OCI-LY7 (cell line): ENCODE measurements around the gene GOLGA6L9.
"Not testable (repeated sequence)": the region's sequence is repeated elsewhere in the genome, so short reads cannot be mapped to it uniquely, and the experiment has no call there.

Experiments
- EZH2phosphoT487 ChIP-seq: fragments of 200-600 bp; sonication (generic); IDR thresholded peaks from 2 replicates; pipeline ENCODE4 v1.6.1; 2018; ENCODE audit warnings: low read depth, borderline replicate concordance, mild to moderate bottlenecking, mixed run types, antibody characterized with exemption, low read length, moderate library complexity, mixed read lengths
- TF ChIP-seq, protein P1 (sequence below): fragments of 200-600 bp; sonication (generic); conservative IDR thresholded peaks from 2 replicates; pipeline ENCODE4 v1.5.1; 2014; ENCODE audit warnings: mild to moderate bottlenecking, antibody characterized with exemption, low read length, moderate library complexity, mixed read lengths

DNA sequence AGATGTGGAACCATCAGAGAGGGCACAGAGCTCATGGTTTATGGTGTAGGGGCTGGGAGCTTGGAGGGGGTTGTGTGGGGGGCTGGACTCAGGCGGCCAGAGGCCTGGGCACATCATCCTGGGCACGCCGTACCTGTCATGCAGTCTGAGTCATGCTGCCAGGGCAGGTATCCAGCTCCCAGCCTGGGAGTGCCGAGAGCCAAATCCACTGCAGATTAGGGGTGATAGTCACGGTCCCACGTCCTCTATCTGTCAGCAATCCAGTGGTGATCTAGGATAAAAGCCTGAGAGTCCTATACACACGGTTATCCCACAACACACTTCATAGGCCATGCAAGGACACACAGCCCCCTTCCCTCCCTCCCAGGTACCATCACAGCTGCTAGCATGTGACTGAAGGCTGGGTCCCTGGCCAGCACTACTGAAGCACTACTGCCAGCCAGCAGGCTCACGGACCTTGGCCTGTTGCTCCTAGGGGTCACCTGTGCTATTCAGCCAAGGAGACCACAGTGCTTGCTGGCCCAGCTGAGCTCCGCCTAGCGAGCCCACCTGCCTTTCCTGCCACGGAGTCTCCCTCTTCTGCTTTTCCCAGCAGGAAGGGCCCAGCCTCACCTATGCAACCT is 45.8 kb downstream of the GOLGA6L9 start:
- not testable (repeated sequence) for TF ChIP-seq EZH2phosphoT487
- TF ChIP-seq, protein P1, sequence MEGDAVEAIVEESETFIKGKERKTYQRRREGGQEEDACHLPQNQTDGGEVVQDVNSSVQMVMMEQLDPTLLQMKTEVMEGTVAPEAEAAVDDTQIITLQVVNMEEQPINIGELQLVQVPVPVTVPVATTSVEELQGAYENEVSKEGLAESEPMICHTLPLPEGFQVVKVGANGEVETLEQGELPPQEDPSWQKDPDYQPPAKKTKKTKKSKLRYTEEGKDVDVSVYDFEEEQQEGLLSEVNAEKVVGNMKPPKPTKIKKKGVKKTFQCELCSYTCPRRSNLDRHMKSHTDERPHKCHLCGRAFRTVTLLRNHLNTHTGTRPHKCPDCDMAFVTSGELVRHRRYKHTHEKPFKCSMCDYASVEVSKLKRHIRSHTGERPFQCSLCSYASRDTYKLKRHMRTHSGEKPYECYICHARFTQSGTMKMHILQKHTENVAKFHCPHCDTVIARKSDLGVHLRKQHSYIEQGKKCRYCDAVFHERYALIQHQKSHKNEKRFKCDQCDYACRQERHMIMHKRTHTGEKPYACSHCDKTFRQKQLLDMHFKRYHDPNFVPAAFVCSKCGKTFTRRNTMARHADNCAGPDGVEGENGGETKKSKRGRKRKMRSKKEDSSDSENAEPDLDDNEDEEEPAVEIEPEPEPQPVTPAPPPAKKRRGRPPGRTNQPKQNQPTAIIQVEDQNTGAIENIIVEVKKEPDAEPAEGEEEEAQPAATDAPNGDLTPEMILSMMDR: not testable (repeated sequence)
